Mammary epithelial cell (primary cell): Measurements from ENCODE around the gene RAD51B.

Source experiments
- CTCF ChIP-seq, 2 donors: IDR thresholded peaks in 1 of 2; conservative IDR thresholded peaks in 1 of 2; 2 replicates each; pipeline ENCODE4 v1.5.1; 2011 to 2012; ENCODE audit warnings: inconsistent platforms in 2 of 2, low read length in 2 of 2, mild to moderate bottlenecking in 2 of 2, control low read depth in 1 of 2, low read depth in 1 of 2; ENCODE audit not compliant: insufficient read depth in 1 of 2; ENCODE audit errors: extremely low read depth in 1 of 2
- EZH2 ChIP-seq: IDR thresholded peaks from 2 replicates; pipeline ENCODE4 v1.6.1; 2012; ENCODE audit warnings: low read length, inconsistent platforms, borderline replicate concordance

GRCh38 chr14:68677476-68677875 lies 857.9 kb downstream of the RAD51B start:
- no peak for TF ChIP-seq CTCF (conservative IDR thresholded peaks at IDR 0.05 in 1 of 2, IDR thresholded peaks at IDR 0.05 in 1 of 2; ENCODE audit: extremely low read depth in 1 of 2, insufficient read depth in 1 of 2, low read depth in 1 of 2, low read length in 2 of 2)
- no peak for TF ChIP-seq EZH2
